SK-N-MC (cell line): ENCODE measurements around the gene CXCL6.

Source experiments
- DNase-seq: peaks from one replicate; pipeline ENCODE4 v3.0.0-alpha.2; 2011; ENCODE audit warnings: low read depth, low spot score
- H3K27ac ChIP-seq: fragments of 200-600 bp; sonication (generic); 2 replicates; pipeline ENCODE4 v1.5.1; 2016; ENCODE audit warnings: mixed run types
- H3K36me3 ChIP-seq: fragments of 200-600 bp; sonication (generic); 2 replicates; pipeline ENCODE4 v1.6.1; 2017; ENCODE audit warnings: antibody characterized with exemption, low read length, mixed read lengths; ENCODE audit not compliant: insufficient read depth
- H3K4me3 ChIP-seq: fragments of 200-600 bp; sonication (generic); 2 replicates; pipeline ENCODE4 v1.5.1; 2016
- H3K9ac ChIP-seq: fragments of 200-600 bp; sonication (generic); 2 replicates; pipeline ENCODE4 v1.8.0; 2017; ENCODE audit warnings: mixed run types, mixed read lengths; ENCODE audit not compliant: insufficient read length
- H3K9me3 ChIP-seq: fragments of 200-600 bp; sonication (generic); 2 replicates; pipeline ENCODE4 v1.6.1; 2017; ENCODE audit warnings: low read depth, mild to moderate bottlenecking, antibody characterized with exemption, low read length, moderate library complexity, mixed read lengths
- EZH2 ChIP-seq: fragments of 200-600 bp; sonication (generic); IDR thresholded peaks from one replicate; pipeline ENCODE4 v1.6.1; 2017; ENCODE audit warnings: antibody characterized with exemption
- FOXP2 ChIP-seq: optimal IDR thresholded peaks from 2 replicates; pipeline ENCODE3; 2011; ENCODE audit warnings: mild to moderate bottlenecking, moderate library complexity; ENCODE audit not compliant: insufficient read depth; ENCODE audit errors: extremely low read length, control extremely low read depth
- POLR2AphosphoS5 ChIP-seq: IDR thresholded peaks from 2 replicates; pipeline ENCODE4 v1.6.1; 2012; ENCODE audit warnings: mild to moderate bottlenecking, low read depth, low read length, borderline replicate concordance

CXCL6 gene

GRCh38 chr4:73856518-73856917 is 20.0 kb downstream of the CXCL6 start:
- Histone ChIP-seq H3K27ac (no peak overlapping the region), H3K9ac (no peak overlapping the region), H3K9me3 (no peaks in the 10 kb centered on the region), H3K36me3 (no peaks in the 10 kb centered on the region), H3K4me3 (no peak overlapping the region)
- TF ChIP-seq POLR2AphosphoS5 (no peak), FOXP2 (no peak), EZH2 (no peak)
- DNase-seq = no peak

GRCh38 chr4:73859614-73860088 is 23.2 kb downstream of the CXCL6 start:
- no peak for DNase-seq
- H3K36me3 ChIP-seq = no peaks in the 10 kb centered on the region
- H3K4me3 ChIP-seq = no peak overlapping the region
- no peaks in the 10 kb centered on the region for H3K9me3 ChIP-seq
- H3K9ac ChIP-seq = no peak overlapping the region
- H3K27ac ChIP-seq = no peak overlapping the region
- no peak for TF ChIP-seq POLR2AphosphoS5
- no peak for TF ChIP-seq FOXP2

GRCh38 chr4:73860181-73860580 is 23.7 kb downstream of the CXCL6 start:
- no peak overlapping the region for H3K9ac ChIP-seq

GRCh38 chr4:73860917-73861316 is 24.4 kb downstream of the CXCL6 start:
- no peaks in the 10 kb centered on the region for H3K9me3 ChIP-seq
- H3K9ac ChIP-seq = no peak overlapping the region
- no peak overlapping the region for H3K4me3 ChIP-seq
- no peak for TF ChIP-seq EZH2
- TF ChIP-seq POLR2AphosphoS5 = no peak
- TF ChIP-seq FOXP2 = no peak
- no peaks in the 10 kb centered on the region for H3K36me3 ChIP-seq
- no peak overlapping the region for H3K27ac ChIP-seq
- no peak for DNase-seq

More at GRCh38 chr4:73860181-73860580, 23.7 kb downstream of the CXCL6 start:
- Histone ChIP-seq H3K4me3 (no peak overlapping the region), H3K27ac (no peak overlapping the region), H3K36me3 (no peaks in the 10 kb centered on the region), H3K9me3 (no peaks in the 10 kb centered on the region)
- DNase-seq = no peak
- no peak for TF ChIP-seq FOXP2
- TF ChIP-seq POLR2AphosphoS5 = no peak
- no peak for TF ChIP-seq EZH2

- no peak for DNase-seq
- Histone ChIP-seq H3K4me3 (no peak overlapping the region), H3K27ac (no peak overlapping the region), H3K36me3 (no peaks in the 10 kb centered on the region), H3K9ac (no peak overlapping the region), H3K9me3 (no peaks in the 10 kb centered on the region)
- TF ChIP-seq EZH2 = no peak
- TF ChIP-seq POLR2AphosphoS5 = no peak
- no peak for TF ChIP-seq FOXP2
These were observed 25.8 kb downstream of the CXCL6 start for GRCh38 chr4:73862322-73862721.

- no peaks in the 10 kb centered on the region for H3K36me3 ChIP-seq
- TF ChIP-seq FOXP2 (no peak), POLR2AphosphoS5 (no peak), EZH2 (no peak)
- no peaks in the 10 kb centered on the region for H3K9me3 ChIP-seq
- no peak overlapping the region for H3K9ac ChIP-seq
- H3K27ac ChIP-seq = no peak overlapping the region
- DNase-seq = no peak
- H3K4me3 ChIP-seq = no peak overlapping the region
These were observed 27.9 kb downstream of the CXCL6 start for GRCh38 chr4:73864365-73864764.

GRCh38 chr4:73864961-73865360 is 28.5 kb downstream of the CXCL6 start:
- no peak overlapping the region for H3K27ac ChIP-seq
- H3K36me3 ChIP-seq = no peaks in the 10 kb centered on the region
- TF ChIP-seq EZH2 (no peak), FOXP2 (no peak), POLR2AphosphoS5 (no peak)
- no peaks in the 10 kb centered on the region for H3K9me3 ChIP-seq
- H3K4me3 ChIP-seq = no peak overlapping the region
- no peak for DNase-seq
- no peak overlapping the region for H3K9ac ChIP-seq

GRCh38 chr4:73865431-73866096 is 29.1 kb downstream of the CXCL6 start:
- TF ChIP-seq POLR2AphosphoS5 (no peak), FOXP2 (no peak), EZH2 (no peak)
- no peak overlapping the region for H3K27ac ChIP-seq
- H3K36me3 ChIP-seq = no peaks in the 10 kb centered on the region
- no peak for DNase-seq
- no peak overlapping the region for H3K4me3 ChIP-seq
- no peak overlapping the region for H3K9ac ChIP-seq
- no peaks in the 10 kb centered on the region for H3K9me3 ChIP-seq

- Histone ChIP-seq H3K9ac (peak overlapping the region; percentile 41), H3K36me3 (no peaks in the 10 kb centered on the region), H3K9me3 (no peaks in the 10 kb centered on the region), H3K4me3 (peak overlapping the region; percentile 28; the same call in 1 of the 2 replicates), H3K27ac (no peak overlapping the region)
- no peak for DNase-seq
- TF ChIP-seq FOXP2 (no peak), EZH2 (no peak), POLR2AphosphoS5 (no peak)
These were observed 29.8 kb downstream of the CXCL6 start for GRCh38 chr4:73866246-73866645.
